Lower lobe of right lung (tissue), 2 donors: Measurements from ENCODE around the gene NEURL1. TPM values are rescaled to one million over a fixed set of nuclear protein-coding genes. Genes with fewer than 3 reads are reported as not detected.

Experiments used
- ATAC-seq, 2 donors: fragments of 200-7000 bp; cut with Tn5 transposase; one replicate each; pipeline ENCODE4 v1.9.1; 2020 to 2022; ENCODE audit warnings: mild to moderate bottlenecking in 2 of 2, moderate library complexity in 2 of 2
- DNase-seq: peaks from one replicate; pipeline ENCODE4 v3.0.0-alpha.2; 2020
- H3K27ac ChIP-seq: fragments of 200-600 bp; one replicate; pipeline ENCODE4 v1.8.0; 2022
- H3K27me3 ChIP-seq: fragments of 200-600 bp; one replicate; pipeline ENCODE4 v1.8.0; 2022; ENCODE audit warnings: low read depth
- H3K36me3 ChIP-seq: fragments of 200-600 bp; one replicate; pipeline ENCODE4 v1.8.0; 2022; ENCODE audit warnings: mild to moderate bottlenecking
- H3K4me1 ChIP-seq: fragments of 200-600 bp; one replicate; pipeline ENCODE4 v1.8.0; 2022
- H3K4me3 ChIP-seq: fragments of 200-600 bp; one replicate; pipeline ENCODE4 v1.8.0; 2022; ENCODE audit warnings: mild to moderate bottlenecking
- H3K9me3 ChIP-seq: fragments of 200-600 bp; one replicate; pipeline ENCODE4 v1.8.0; 2022
- intact Hi-C: fragments of 100-400 bp; cut with DNase I; formaldehyde crosslinking; loops from one replicate; pipeline ENCODE4 v1.11.0; 2022
- total RNA-seq: library from RNA; stranded (reverse); fragmentation: NEBNext Ultra II Directional; extraction: Animal tissue kit (Norgen Biotek cat#: 25700); gene quantifications from one replicate; pipeline ENCODE4 v1.2.1, GENCODE V29; 2021
- TF ChIP-seq, protein P1 (sequence below): fragments of 200-600 bp; IDR thresholded peaks from one replicate; pipeline ENCODE4 v1.8.0; 2022; ENCODE audit warnings: antibody characterized with exemption, mild to moderate bottlenecking
- donor health status: DM: no; HTN: yes; CAD: no; lungs with severe emphysema.

Gene NEURL1
- total RNA-seq, 1 donor from 2014 or later, result 0.95 TPM

DNA sequence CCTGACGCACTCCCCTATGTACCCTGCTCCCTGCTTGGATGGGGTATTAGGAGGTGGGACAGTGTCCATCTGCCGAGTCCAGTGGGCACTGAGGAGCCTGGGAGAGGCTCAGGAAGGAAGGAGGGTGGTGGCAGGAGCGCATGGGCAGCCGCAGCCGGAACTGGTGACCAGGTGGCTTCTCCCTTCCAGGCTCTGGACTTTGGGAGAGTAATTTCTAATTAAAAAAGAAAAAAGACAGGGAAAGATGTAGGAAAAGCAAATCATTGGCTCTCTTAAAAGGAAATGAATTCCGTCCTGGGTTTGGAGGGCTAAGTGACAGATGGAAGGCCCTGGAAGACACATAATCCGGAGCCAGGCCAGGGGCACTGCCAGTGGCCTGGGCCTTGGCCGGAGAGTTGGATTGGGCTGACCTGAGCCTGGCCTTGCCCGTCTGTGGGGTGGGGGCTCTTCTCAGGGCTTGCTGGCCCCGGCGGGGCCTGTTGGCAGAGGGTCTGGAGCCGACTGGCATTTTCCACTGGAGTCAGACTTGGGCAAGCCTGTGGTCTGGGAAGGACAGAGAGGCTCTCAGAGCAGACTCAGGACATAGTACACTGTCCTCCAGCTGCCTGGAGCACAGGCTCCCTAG lies 63.0 kb downstream of the NEURL1 start:
- DNase-seq (no peak), ATAC-seq (no peak)
- intact Hi-C loops, result no loop called here
- Histone ChIP-seq H3K36me3 (no peaks in the 10 kb centered on the region), H3K27ac (no peak overlapping the region), H3K9me3 (no peaks in the 10 kb centered on the region), H3K4me1 (peaks cover 14% of the 10 kb centered on the region), H3K4me3 (no peak overlapping the region), H3K27me3 (peaks cover 14% of the 10 kb centered on the region)
- TF ChIP-seq, protein P1, sequence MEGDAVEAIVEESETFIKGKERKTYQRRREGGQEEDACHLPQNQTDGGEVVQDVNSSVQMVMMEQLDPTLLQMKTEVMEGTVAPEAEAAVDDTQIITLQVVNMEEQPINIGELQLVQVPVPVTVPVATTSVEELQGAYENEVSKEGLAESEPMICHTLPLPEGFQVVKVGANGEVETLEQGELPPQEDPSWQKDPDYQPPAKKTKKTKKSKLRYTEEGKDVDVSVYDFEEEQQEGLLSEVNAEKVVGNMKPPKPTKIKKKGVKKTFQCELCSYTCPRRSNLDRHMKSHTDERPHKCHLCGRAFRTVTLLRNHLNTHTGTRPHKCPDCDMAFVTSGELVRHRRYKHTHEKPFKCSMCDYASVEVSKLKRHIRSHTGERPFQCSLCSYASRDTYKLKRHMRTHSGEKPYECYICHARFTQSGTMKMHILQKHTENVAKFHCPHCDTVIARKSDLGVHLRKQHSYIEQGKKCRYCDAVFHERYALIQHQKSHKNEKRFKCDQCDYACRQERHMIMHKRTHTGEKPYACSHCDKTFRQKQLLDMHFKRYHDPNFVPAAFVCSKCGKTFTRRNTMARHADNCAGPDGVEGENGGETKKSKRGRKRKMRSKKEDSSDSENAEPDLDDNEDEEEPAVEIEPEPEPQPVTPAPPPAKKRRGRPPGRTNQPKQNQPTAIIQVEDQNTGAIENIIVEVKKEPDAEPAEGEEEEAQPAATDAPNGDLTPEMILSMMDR, result no peak

- DNase-seq (no peak), ATAC-seq (no peak)
- Histone ChIP-seq H3K9me3 (no peaks in the 10 kb centered on the region), H3K36me3 (no peaks in the 10 kb centered on the region), H3K4me3 (no peak overlapping the region), H3K27ac (no peak overlapping the region), H3K4me1 (peaks cover 8% of the 10 kb centered on the region), H3K27me3 (peaks cover 14% of the 10 kb centered on the region)
- intact Hi-C loops, result no loop called here
- TF ChIP-seq, protein P1, result no peak
Observed at GRCh38 chr10:103557455-103557854, 64.0 kb downstream of the NEURL1 start.

- Histone ChIP-seq H3K36me3 (no peaks in the 10 kb centered on the region), H3K4me1 (peaks cover 8% of the 10 kb centered on the region), H3K27ac (no peak overlapping the region), H3K4me3 (no peak overlapping the region), H3K27me3 (peaks cover 14% of the 10 kb centered on the region), H3K9me3 (no peaks in the 10 kb centered on the region)
- intact Hi-C loops, result no loop called here
- TF ChIP-seq, protein P1, result no peak
- ATAC-seq (no peak), DNase-seq (no peak)
Observed at GRCh38 chr10:103558911-103559310, 65.4 kb downstream of the NEURL1 start.

- Histone ChIP-seq H3K36me3 (no peaks in the 10 kb centered on the region), H3K27me3 (peaks cover 14% of the 10 kb centered on the region), H3K9me3 (no peaks in the 10 kb centered on the region), H3K4me1 (peaks cover 8% of the 10 kb centered on the region), H3K27ac (no peak overlapping the region), H3K4me3 (no peak overlapping the region)
- DNase-seq (no peak), ATAC-seq (no peak)
- intact Hi-C loops, result no loop called here
- TF ChIP-seq, protein P1, result no peak
Observed at GRCh38 chr10:103559776-103560175, 66.3 kb downstream of the NEURL1 start.

- H3K4me3 ChIP-seq, result no peak overlapping the region
Observed at GRCh38 chr10:103560886-103561285, 67.4 kb downstream of the NEURL1 start.

More at GRCh38 chr10:103560886-103561285, 67.4 kb downstream of the NEURL1 start:
- ATAC-seq (no peak), DNase-seq (no peak)
- Histone ChIP-seq H3K36me3 (no peaks in the 10 kb centered on the region), H3K27ac (no peak overlapping the region), H3K27me3 (peaks cover 10% of the 10 kb centered on the region), H3K4me1 (peaks cover under 1% of the 10 kb centered on the region), H3K9me3 (no peaks in the 10 kb centered on the region)
- TF ChIP-seq, protein P1, result no peak
- intact Hi-C loops, result no loop called here
